Left lung (tissue), 10 donors: ENCODE data around the gene SKIL. TPM values are rescaled to one million over a fixed set of nuclear protein-coding genes. Genes with fewer than 3 reads are reported as not detected.

Experiments
- ATAC-seq: fragments of 200-7000 bp; cut with Tn5 transposase; one replicate; pipeline ENCODE4 v1.9.1; 2020; ENCODE audit warnings: moderate library complexity
- DNase-seq, 4 donors: peaks; one replicate each; pipeline ENCODE4 v3.0.0-alpha.2; 2013 to 2020
- H3K27ac ChIP-seq, 2 donors: fragments of 200-600 bp; sonication (generic) in 1 of 2; one replicate each; pipeline versions ENCODE4 v1.5.0 to v1.8.0; 2020 to 2021
- H3K27me3 ChIP-seq, 2 donors: fragments of 200-600 bp; sonication (generic) in 1 of 2; one replicate each; pipeline versions ENCODE4 v1.5.0 to v1.8.0; 2020 to 2021
- H3K36me3 ChIP-seq, 2 donors: fragments of 200-600 bp; sonication (generic) in 1 of 2; one replicate each; pipeline versions ENCODE4 v1.5.0 to v1.8.0; 2020 to 2021
- H3K4me1 ChIP-seq, 2 donors: fragments of 200-600 bp; one replicate each; pipeline ENCODE4 v1.8.0; 2021
- H3K4me3 ChIP-seq, 2 donors: fragments of 200-600 bp; sonication (generic) in 1 of 2; one replicate each; pipeline versions ENCODE4 v1.5.0 to v1.8.0; 2020 to 2021; ENCODE audit warnings: mild to moderate bottlenecking in 1 of 2
- H3K9me3 ChIP-seq, 2 donors: fragments of 200-600 bp; sonication (generic) in 1 of 2; one replicate each; pipeline versions ENCODE4 v1.5.0 to v1.8.0; 2020 to 2021
- intact Hi-C, 2 donors: fragments of 100-400 bp; cut with DNase I; formaldehyde crosslinking; loops; one replicate each; pipeline versions ENCODE4 v1.11.2 to v1.14.2; 2022
- polyA plus RNA-seq, 6 donors: library from polyadenylated mRNA; unstranded; fragments of 120-200 nt; gene quantifications; one replicate each; pipeline ENCODE4 v1.2.1, GENCODE V29; 2013; ENCODE audit not compliant: insufficient read length in 6 of 6
- total RNA-seq, 2 donors: library from RNA; stranded (reverse); fragmentation: NEBNext Ultra II Directional; extraction: Animal tissue kit (Norgen Biotek cat#: 25700); gene quantifications; one replicate each; pipeline ENCODE4 v1.2.1, GENCODE V29; 2021
- TF ChIP-seq, protein P1 (sequence below), 2 donors: fragments of 200-600 bp; sonication (generic) in 1 of 2; IDR thresholded peaks; one replicate each; pipeline versions ENCODE4 v1.5.0 to v1.8.0; 2021; ENCODE audit warnings: antibody characterized with exemption in 2 of 2
- donor health status: DM: no; HTN: yes; CAD: no.
- donor health status: DM: no; HTN: no; CAD: no.

The SKIL gene
- total and polyA plus RNA-seq, 8 donors, result 49.7 to 109 (median 58.7) TPM

DNA sequence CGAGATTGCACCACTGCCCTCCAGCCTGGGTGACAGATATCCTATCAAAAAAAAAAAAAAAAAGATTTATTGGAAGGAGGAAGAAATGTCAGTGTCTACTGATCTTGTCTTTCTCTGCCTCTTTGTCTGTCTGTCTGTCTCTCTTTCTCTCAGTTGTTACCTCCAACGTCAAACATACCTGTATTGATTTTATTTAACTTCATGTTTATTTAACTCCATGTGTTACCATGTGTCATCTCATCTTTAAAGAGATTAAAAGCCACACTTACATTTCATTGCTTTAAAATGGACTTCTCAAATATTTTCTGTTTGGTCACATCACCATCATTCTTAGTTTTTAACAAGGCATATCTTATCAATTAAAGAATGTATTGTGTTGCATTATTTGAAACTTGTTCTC is 70.6 kb downstream of the SKIL start:
- Histone ChIP-seq H3K9me3 (no peaks in the 10 kb centered on the region), H3K27ac (no peak overlapping the region), H3K4me3 (no peak overlapping the region), H3K36me3 (no peaks in the 10 kb centered on the region), H3K27me3 (no peaks in the 10 kb centered on the region), H3K4me1 (no peaks in the 10 kb centered on the region)
- intact Hi-C loops, result no loop called here
- DNase-seq (no peak), ATAC-seq (no peak)
- TF ChIP-seq, protein P1, sequence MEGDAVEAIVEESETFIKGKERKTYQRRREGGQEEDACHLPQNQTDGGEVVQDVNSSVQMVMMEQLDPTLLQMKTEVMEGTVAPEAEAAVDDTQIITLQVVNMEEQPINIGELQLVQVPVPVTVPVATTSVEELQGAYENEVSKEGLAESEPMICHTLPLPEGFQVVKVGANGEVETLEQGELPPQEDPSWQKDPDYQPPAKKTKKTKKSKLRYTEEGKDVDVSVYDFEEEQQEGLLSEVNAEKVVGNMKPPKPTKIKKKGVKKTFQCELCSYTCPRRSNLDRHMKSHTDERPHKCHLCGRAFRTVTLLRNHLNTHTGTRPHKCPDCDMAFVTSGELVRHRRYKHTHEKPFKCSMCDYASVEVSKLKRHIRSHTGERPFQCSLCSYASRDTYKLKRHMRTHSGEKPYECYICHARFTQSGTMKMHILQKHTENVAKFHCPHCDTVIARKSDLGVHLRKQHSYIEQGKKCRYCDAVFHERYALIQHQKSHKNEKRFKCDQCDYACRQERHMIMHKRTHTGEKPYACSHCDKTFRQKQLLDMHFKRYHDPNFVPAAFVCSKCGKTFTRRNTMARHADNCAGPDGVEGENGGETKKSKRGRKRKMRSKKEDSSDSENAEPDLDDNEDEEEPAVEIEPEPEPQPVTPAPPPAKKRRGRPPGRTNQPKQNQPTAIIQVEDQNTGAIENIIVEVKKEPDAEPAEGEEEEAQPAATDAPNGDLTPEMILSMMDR (IDR thresholded peaks at IDR 0.05), result no peak

DNA sequence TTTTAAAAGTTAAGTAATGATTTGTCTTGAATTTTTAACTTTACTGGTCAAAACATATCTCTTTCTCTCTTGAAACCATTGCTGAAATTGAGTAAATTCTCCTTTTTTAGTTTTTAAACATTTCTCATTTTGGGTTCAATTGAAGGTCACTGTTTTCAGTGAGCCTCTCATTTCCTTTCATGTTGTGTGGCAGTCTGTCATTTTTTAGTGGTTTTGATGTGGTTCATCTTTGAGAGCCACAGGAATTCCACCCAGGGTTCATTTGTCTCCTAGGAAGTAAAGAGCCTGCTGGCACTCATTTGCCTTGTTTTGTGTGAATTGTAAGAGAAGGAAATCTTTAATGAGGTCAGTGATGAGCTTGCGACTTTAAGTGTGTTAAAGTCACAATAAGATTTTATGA is 71.5 kb downstream of the SKIL start:
- Histone ChIP-seq H3K27me3 (no peaks in the 10 kb centered on the region), H3K9me3 (no peaks in the 10 kb centered on the region), H3K4me1 (no peaks in the 10 kb centered on the region), H3K4me3 (no peak overlapping the region), H3K36me3 (no peaks in the 10 kb centered on the region), H3K27ac (no peak overlapping the region)
- DNase-seq (no peak), ATAC-seq (no peak)
- intact Hi-C loops, result no loop called here
- TF ChIP-seq, protein P1 (IDR thresholded peaks at IDR 0.05), result no peak

DNA sequence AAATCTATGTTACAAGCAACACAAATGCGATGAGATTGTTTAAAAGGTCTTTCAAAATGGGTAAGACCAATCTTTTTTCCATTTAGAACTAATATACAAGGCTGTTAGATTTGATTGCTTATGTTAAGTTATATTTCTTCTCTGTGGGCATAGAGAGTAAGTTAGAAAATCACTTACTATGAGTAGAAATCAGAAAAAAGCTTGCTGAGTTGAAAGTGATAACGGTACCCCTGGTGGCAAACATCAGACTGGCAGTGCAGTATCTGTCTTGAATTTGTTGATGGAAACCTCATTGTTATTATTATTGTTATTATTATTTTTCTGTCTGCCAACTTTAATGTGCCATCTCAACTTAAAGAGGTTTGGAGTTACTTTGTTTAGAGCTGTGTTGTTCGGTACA is 73.5 kb downstream of the SKIL start:
- H3K9me3 ChIP-seq, result no peaks in the 10 kb centered on the region
- H3K27me3 ChIP-seq, result no peaks in the 10 kb centered on the region
- TF ChIP-seq, protein P1 (IDR thresholded peaks at IDR 0.05), result no peak
- ATAC-seq (no peak), DNase-seq (no peak)
- no peak overlapping the region for H3K4me3 ChIP-seq
- H3K27ac ChIP-seq, result no peak overlapping the region
- no peaks in the 10 kb centered on the region for H3K36me3 ChIP-seq
- intact Hi-C loops, result no loop called here
- no peaks in the 10 kb centered on the region for H3K4me1 ChIP-seq

GRCh38 chr3:170432416-170432815 is 74.9 kb downstream of the SKIL start:
- Histone ChIP-seq H3K4me3 (no peak overlapping the region), H3K9me3 (no peaks in the 10 kb centered on the region), H3K36me3 (no peaks in the 10 kb centered on the region), H3K4me1 (no peaks in the 10 kb centered on the region), H3K27ac (no peak overlapping the region), H3K27me3 (no peaks in the 10 kb centered on the region)
- TF ChIP-seq, protein P1 (IDR thresholded peaks at IDR 0.05), result no peak
- intact Hi-C loops, result no loop called here
- DNase-seq (no peak), ATAC-seq (no peak)

GRCh38 chr3:170436697-170437096 is 79.2 kb downstream of the SKIL start:
- Histone ChIP-seq H3K27ac (no peak overlapping the region), H3K9me3 (no peaks in the 10 kb centered on the region), H3K27me3 (no peaks in the 10 kb centered on the region), H3K36me3 (no peaks in the 10 kb centered on the region), H3K4me1 (no peaks in the 10 kb centered on the region), H3K4me3 (no peak overlapping the region)
- intact Hi-C loops, result no loop called here
- ATAC-seq (no peak), DNase-seq (no peak)
- TF ChIP-seq, protein P1 (IDR thresholded peaks at IDR 0.05), result no peak
